ENCODE results near the gene SLC24A3.

The SLC24A3 gene

DNA sequence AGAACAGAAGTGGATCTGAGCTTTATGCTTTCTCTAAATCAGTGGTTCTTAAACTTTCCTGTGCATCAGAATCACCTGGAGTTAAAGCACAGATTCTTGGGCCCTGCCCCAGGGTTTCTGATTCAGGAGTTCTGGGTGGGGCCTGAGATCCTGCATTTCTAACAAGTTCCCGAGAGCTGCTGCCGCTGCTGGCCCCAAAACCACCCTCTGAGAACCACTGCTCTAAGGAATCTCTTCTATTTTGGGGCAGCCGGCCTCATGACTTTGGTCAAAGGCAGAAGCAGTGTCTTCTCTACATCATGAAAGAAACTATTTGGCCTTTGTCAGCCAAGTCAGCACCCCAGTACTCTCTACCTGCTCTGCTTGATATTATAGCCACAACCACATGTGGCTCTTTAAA, 503.5 kb downstream of the SLC24A3 start:
- H3K4me3 ChIP-seq (ENCODE audit: low read depth, low read length), result no peak overlapping the region
- TF ChIP-seq, protein P1, sequence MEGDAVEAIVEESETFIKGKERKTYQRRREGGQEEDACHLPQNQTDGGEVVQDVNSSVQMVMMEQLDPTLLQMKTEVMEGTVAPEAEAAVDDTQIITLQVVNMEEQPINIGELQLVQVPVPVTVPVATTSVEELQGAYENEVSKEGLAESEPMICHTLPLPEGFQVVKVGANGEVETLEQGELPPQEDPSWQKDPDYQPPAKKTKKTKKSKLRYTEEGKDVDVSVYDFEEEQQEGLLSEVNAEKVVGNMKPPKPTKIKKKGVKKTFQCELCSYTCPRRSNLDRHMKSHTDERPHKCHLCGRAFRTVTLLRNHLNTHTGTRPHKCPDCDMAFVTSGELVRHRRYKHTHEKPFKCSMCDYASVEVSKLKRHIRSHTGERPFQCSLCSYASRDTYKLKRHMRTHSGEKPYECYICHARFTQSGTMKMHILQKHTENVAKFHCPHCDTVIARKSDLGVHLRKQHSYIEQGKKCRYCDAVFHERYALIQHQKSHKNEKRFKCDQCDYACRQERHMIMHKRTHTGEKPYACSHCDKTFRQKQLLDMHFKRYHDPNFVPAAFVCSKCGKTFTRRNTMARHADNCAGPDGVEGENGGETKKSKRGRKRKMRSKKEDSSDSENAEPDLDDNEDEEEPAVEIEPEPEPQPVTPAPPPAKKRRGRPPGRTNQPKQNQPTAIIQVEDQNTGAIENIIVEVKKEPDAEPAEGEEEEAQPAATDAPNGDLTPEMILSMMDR (IDR thresholded peaks at IDR 0.05; ENCODE audit: borderline replicate concordance, insufficient read depth, low read depth, low read length), result no peak

- TF ChIP-seq, protein P1 (IDR thresholded peaks at IDR 0.05; ENCODE audit: borderline replicate concordance, insufficient read depth, low read depth, low read length), result no peak
- H3K4me3 ChIP-seq (ENCODE audit: low read depth, low read length), result no peak overlapping the region
Measured at GRCh38 chr20:19718880-19719279, 506.4 kb downstream of the SLC24A3 start.

DNA sequence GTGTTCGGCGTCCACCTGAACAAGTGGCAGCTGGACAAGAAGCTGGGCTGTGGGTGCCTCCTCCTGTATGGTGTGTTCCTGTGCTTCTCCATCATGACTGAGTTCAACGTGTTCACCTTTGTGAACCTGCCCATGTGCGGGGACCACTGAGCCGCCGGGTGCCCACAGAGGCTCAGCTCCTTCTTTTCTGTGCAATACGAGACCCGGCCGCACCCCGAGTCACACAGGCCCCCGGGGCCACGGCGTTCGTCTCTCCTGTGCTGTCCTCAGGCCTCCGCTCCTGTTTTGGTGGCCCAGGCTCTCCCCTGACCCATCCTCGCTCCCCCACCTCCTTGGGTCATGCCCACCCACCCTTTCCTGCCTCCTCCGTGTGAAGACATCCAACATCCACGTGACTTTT, 508.5 kb downstream of the SLC24A3 start:
- TF ChIP-seq, protein P1 (IDR thresholded peaks at IDR 0.05; ENCODE audit: borderline replicate concordance, insufficient read depth, low read depth, low read length), result no peak
- H3K4me3 ChIP-seq (ENCODE audit: low read depth, low read length), result no peak overlapping the region

DNA sequence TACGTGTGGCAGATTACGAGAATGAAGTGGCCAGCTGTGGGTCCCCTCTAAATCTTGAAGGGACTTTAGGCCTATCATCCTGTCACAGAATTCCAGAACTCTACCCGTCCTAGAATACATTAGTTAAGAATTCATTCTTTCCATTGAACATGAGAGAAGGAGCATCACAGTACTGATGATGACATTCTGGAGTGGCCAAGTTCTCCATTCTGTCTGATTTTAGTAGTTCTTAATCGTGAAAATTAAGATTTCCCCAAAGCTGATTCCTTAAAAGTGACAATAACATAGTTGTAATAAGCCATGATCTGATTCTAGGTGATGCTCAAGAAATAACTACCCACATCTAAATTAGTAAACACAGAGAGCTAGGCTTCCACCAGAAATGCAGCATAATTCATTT, 510.6 kb downstream of the SLC24A3 start:
- H3K4me3 ChIP-seq (ENCODE audit: low read depth, low read length), result no peak overlapping the region

GRCh38 chr20:19723813-19724430, 511.5 kb downstream of the SLC24A3 start:
- TF ChIP-seq, protein P1 (IDR thresholded peaks at IDR 0.05; ENCODE audit: borderline replicate concordance, insufficient read depth, low read depth, low read length), result no peak
- H3K4me3 ChIP-seq (ENCODE audit: low read depth, low read length), result no peak overlapping the region

More for the DNA sequence above, 510.6 kb downstream of the SLC24A3 start:
- TF ChIP-seq, protein P1 (IDR thresholded peaks at IDR 0.05; ENCODE audit: borderline replicate concordance, insufficient read depth, low read depth, low read length), result no peak

- no peak overlapping the region for H3K4me3 ChIP-seq (ENCODE audit: low read depth, low read length)
- TF ChIP-seq, protein P1 (IDR thresholded peaks at IDR 0.05; ENCODE audit: borderline replicate concordance, insufficient read depth, low read depth, low read length), result no peak
Measured at GRCh38 chr20:19725373-19725772, 512.9 kb downstream of the SLC24A3 start.

- TF ChIP-seq, protein P1 (IDR thresholded peaks at IDR 0.05; ENCODE audit: borderline replicate concordance, insufficient read depth, low read depth, low read length), result no peak
- H3K4me3 ChIP-seq (ENCODE audit: low read depth, low read length), result no peak overlapping the region
Measured at GRCh38 chr20:19725814-19726525, 513.5 kb downstream of the SLC24A3 start.
